Activated CD4-positive, alpha-beta T cell treated with anti-CD3 and anti-CD28 coated beads, Interleukin-2, amount 50 U/mL, for 16 hours (primary cell): ENCODE measurements around the gene PROCR.
"Not testable (repeated sequence)": the region's sequence is repeated elsewhere in the genome, so short reads cannot be mapped to it uniquely, and the experiment has no call there.

Experiments used
- DNase-seq: peaks from one replicate; pipeline ENCODE4 v3.0.0-alpha.2; 2020

PROCR gene

DNA sequence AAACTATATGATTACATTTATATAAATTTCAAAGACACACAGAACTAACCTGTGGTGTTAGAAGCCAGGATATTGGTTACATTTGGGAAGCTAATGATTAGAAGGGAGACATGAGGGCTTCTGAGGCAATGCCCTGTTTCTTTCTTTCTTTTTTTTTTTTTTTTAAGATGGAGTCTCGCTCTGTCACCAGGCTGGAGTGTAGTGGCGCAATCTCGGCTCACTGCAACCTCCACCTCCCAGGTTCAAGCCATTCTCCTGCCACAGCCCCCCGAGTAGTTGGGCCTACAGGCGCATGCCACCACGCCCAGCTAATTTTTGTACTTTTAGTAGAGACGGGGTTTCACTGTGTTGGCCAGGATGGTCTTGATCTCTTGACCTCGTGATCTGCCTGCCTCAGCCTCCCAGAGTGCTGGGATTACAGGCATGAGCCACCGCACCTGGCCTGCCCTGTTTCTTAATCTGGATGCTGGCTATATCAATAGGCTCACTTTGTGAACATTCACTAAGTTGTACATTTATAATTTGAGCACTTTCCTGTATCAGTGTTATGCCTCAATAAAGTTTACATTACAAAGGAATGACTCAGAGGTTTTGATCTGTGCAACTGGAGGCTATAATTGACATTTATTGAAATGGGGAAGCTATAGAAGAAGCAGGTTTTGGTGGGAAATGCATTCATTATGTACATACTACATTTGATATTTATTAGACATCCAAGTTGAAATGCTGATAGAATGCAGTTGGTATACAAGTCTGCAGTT, 21.3 kb downstream of the PROCR start:
- not testable (repeated sequence) for DNase-seq

DNA sequence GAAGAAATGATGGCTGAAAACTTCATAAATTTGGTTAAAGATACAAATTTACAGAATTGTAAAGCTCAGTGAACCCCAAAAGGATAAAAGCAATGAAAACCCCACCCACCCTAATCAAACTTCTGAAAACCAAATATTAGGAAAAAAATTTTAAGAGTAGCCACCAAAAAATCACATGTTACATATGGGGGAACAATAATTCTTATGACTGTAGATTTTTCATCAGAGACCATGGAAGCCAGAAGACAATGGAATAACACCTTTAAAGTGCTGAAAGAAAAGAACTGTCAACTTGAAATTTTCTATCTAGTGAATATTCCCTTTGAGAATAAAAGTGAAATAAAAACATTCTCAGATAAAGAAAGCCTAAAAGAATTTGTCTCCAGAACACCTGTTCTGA, 24.4 kb downstream of the PROCR start:
- no peak for DNase-seq

DNA sequence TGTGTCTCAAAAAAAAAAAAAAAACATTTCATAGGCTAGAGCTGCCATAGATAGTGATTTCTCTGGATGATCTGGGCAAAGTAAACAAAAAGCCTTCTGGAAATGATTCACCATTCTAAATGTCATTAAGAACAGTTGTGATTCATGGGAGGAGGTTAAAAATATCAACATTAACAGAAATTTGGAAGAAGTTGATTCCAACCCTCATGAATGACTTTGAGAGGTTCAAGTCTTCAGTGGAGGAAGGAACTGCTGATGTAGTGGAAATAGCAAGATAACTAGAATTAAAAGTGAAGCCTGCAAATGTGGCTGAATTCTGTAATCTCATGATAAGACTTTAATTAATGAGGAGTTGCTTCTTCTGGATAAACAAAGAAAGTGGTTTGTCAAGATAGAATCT, 27.9 kb downstream of the PROCR start:
- no peak for DNase-seq

DNA sequence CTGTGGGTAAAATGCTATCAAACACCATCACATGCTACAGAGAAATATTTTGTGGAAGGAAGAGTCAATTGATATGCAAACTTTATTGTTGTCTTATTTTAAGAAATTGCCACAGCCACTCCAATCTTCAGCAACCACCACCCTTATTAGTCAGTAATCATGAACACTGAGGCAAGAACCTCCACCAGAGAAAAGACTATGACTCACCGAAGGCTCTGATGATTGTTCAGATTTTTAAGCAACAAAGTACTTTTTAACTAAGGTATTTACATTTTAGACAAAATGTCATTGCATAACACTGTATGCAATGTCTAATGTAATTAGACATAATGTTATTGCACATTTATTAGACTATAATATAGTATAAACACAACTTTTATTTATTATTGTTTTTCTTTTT, 28.4 kb downstream of the PROCR start:
- DNase-seq, result peak; percentile 13

DNA sequence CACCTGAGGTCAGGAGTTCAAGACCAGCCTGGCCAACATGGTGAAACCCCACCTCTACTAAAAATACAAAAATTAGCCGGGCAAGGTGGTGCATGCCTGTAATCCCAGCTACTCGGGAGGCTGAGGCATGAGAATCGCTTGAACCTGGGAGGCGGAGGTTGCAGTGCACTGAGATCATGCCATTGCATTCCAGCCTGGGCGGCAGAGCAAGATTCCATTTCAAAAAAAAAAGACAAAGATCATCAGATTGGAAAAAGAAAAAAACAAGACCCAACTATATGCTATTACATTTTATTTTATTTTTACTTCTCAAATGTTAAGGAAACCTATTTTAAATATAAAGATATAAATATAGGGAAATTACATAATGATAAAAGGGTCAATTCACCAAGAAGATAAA, 29.6 kb downstream of the PROCR start:
- not testable (repeated sequence) for DNase-seq

DNA sequence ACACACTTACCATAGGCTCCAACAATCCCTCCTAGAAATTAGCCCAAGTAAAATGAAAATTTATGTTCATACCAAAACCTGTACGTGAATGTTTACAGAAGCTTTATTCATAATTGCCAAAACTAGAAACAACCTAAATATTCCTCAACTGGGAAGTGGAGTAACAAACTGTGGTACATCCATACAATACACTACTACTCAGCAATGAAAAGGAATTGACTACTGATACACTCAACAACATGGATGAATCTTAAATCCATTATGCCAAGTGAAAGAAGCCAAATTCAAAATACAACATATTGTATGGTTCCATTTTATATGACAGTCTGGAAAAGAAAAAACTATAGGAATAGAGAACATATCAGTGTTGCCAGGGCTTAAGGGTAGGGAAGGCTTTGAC, 34.9 kb downstream of the PROCR start:
- DNase-seq, result no peak

DNA sequence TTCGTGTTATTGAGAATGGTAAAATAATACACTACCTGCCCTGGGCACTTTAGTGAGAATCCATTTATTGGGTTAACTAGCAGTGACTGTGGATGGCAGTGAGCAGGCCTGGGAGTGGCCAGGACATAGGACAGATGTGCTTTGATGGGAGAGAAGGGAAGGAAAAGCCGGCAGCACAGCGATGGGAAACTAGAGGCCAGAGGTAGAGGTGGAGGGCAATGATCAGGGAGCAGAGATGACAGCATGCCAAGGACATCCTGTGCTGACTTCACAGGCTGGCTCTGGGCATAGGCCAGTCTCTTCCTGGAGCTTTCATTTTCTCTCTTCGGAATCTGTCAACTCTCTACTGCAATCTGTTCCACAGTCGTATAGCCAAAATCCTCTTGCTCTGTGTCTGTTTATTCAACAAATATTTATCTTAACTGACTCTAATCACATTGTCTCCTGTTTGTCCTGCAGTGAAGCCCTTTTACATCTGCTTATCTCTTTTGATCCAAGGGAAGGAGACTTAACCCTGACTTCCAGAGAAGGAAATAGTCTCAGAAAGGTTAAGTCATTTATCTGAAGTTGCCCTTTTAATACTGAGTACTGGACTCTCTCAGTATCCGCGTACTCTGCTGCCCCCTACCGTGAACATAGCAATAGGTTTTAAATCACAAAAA, 36.2 kb downstream of the PROCR start:
- DNase-seq, result peak; percentile 79

DNA sequence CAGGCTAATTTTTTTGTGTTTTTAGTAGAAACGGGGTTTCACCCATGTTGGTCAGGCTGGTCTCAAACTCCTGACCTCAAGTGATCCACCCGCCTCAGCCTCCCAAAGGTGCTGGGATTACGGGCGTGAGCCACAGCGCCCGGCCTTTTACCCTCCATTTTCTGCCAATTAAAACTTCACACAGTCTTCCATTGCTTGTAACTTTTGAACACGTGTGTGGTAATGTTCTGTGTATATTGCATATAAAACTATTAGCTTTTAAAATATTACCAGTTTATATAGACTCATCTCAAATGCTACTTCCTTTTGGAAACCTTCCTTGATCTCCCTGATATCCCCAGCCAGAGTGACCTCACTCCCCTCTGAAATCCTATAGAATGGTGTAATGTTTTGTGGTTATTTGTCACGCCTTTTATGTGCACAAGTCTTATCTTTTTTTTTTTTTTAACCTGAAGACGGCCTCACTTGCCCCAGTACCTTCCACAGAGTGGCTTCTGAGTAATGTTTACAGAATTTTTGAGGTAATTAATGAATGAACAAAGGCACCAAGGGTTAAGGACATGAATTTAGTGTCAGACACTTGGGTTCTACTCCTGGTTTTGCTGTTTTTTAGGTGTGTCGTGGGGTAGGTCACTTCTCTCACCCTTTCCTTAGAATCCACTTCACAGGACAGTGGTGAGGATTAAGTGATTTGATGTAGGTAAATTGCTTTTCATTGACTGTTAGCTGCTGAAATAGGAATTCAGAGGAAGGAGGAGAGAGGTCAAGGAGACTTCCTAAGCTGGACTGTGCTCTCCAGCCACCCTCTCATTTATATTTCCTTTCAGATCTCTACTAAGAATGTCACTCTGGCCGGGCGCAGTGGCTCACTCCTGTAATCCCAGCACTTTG, 43.4 kb downstream of the PROCR start:
- DNase-seq, result no peak

DNA sequence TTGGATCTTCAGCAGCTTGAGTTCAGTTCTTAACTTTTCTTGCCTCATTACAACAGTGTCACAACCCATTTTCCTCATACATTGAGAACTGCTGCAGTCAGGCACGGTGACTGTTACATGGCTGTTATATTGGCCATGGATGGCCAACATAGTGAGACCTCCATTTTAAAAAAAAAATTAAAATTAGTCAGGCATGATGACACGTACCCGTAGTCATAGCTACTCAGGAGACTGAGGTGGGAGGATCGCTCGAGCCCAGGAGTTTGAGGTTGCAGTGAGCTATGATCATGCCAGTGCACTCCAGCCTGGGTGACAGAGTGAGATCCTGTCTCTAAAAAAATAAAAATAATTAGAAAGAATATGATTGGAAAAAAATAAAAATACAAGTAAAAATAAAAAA, 44.7 kb downstream of the PROCR start:
- DNase-seq, result no peak

DNA sequence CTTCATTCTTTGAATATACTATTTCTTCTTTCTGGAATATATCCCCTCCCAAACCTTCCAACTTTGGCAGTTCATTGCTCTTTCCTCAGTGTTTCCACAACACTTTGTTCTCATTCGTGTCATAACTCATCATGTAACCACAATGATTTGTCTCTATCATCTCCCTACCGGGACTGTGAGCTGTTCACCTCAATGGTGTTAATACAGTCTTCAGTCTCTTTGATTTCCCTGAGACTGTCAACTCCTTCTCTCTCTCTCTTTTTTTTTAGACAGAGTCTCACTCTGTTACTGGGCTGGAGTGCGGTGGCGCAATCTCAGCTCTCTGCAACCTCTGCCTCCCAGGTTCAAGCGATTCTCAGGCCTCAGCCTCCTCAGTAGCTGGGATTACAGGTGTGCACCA, 52.1 kb downstream of the PROCR start:
- no peak for DNase-seq

DNA sequence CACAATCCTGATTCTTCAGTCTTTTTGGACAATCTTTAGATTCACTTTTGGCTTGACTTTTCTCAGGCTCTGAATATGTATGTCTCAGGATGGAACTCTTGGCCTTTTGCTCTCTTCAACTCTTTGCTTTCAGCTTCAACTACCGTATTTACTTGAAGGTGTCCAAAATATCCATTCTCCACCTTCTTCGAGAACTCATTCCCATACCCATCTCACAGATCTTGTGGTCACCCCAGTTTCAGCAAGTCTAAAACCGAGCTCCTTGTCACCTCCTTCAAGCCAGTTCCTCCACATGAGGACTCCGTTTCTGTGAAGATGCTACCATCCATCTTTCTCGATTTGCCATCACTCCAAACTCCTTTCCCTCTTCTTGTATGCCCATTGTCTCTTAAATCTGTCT, 52.7 kb downstream of the PROCR start:
- DNase-seq, result no peak

DNA sequence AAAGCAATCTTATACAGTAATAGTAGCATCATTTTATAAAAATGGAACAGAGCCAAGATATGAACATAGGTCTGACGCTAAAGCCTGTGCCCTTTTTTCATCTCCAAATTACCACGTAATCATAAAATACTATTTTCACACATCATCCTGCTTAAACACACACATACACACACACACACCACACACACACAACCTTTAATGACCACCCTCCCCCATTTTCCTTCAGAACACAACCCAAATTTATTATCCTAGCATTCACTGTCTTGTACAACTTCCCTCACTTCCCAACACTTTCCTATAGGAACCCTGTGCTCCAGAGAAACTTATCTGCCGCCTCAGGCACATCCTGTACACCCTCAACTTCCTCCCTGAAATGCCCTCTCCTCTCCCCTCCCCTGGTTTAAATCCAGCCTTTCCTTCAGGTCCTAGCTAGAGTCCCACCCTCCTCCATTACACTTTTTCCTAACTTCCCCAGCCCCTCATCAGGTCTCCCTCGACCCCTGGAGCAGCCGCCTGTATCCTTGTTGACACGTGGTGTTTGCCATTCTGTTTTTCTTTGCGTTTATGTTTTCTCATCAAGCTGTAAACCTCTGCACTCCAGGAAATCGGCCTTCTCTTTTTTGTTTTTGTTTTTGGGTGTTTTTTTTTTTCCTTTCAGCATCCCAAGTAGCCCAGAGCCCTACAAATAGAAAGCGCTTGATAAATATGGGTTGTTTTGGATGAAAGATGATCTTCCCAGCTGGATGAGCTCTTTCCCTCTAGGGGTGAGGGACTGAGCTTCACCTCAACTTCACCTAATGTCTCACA, 53.6 kb downstream of the PROCR start:
- no peak for DNase-seq

DNA sequence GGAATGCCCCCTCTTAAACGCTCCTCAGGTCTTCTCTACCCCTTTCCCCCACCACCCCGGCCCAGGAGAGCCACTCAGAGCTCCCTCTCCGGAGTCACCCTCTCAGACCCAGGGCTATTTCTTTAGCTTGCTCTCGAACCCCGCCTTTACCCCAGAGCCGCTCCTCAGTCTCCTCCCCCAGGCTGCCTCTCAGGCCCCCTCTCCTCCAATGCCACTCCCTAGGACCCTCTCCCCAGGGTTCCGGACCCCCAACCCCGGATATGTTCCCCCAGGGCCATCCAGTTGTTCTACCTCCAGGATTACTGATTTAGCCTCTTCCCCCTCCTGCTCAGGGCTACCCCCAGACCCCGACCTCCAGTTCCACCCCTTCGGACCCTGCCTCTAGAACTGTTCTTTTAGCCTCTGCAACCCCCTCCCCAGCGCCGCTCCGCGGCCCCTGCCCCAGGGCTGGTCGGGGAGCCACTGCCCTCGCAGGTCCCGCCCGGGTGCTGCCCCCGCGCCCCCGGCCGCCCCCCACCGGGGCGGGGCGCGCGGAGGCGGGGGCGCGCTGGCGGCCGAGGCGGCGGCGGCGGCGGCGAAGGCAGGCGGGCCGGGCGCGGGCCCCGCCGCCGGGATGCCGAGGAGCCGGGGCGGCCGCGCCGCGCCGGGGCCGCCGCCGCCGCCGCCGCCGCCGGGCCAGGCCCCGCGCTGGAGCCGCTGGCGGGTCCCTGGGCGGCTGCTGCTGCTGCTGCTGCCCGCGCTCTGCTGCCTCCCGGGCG, 54.4 kb downstream of the PROCR start, which contains the start of gene MMP24:
MMP24 (plus strand) TSS at position 565 of the 758 bp plus-strand sequence; CDS start at position 614, 49 bp downstream.
- no peak for DNase-seq
